ENCODE results near the gene MYCN.

DNA sequence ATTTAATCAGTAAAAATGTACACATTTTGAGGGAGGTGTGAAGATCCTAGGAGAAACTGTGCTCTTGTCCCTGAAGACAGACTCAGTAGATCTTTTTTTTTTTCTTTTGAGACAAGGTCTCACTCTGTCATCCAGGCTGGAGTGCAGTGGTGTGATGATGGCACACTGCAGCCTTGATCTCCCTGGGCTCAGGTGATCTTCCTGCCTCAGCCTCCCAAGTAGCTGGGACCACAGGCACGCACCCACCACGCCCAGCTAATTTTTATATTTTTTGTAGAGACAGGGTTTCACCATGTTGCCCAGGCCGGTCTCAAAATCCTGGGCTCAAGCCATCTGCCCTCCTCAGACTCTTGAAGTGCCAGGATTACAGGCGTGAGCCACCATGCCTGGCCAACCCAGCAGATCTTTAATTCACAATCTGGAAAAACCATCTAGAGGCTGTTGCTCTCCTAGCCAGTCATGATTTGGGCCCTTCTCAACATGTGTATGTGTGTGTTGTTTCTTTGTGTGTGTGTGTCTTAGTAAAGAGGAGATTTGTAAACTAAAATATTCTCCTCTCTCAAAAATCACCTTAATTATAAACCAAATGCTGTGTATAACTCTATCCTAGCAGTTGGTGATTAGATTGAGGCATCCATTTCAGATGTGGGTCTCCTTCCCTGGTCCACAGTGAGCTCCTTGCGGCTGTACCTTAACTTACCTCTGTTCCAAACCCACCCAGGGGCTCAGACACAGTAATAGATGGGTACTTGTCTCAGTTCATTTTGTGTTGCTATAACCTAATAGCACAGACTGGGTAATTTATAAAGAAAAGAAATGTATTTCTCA lies 3.9 kb upstream of the MYCN start:
- TF ChIP-seq POLR2A (IDR thresholded peaks at IDR 0.05; ENCODE audit: low read depth, low read length) (no peak), POLR2AphosphoS5 (IDR thresholded peaks at IDR 0.05; ENCODE audit: low read depth, low read length) (no peak), TAF1 (IDR thresholded peaks at IDR 0.05; ENCODE audit: borderline replicate concordance, low read depth, low read length) (no peak)

All from GM12892 (cell line).